Measurements from ENCODE around the gene CD302. TPM values are rescaled to one million over a fixed set of nuclear protein-coding genes. Genes with fewer than 3 reads are reported as not detected.

Gene CD302
- total RNA-seq, 1 donor from 2014 or later: 0.41 TPM

DNA sequence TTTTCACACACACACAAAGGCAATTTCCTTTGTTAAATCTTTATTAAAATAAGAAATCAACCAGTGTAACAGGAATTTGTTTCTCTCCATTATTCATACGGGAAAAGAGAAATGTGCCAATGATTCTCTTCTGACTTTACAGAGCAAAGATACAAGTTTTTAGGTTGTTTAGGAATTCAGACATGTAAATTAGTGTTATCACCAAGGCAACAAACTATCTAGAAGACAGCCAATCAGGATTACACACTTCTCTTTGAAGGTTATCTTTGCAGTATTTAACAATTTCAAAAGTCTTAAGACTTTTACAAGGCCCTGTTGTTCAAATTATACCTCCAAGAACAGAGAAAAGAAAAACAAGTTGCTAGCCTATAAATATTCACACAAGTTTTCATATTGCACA lies 14.5 kb downstream of the CD302 start:
- H2AFZ ChIP-seq (ENCODE audit: low read depth, low read length): no peak overlapping the region
- no peaks in the 10 kb centered on the region for H3K27me3 Mint-ChIP-seq (ENCODE audit: low read depth, unreplicated experiment)

DNA sequence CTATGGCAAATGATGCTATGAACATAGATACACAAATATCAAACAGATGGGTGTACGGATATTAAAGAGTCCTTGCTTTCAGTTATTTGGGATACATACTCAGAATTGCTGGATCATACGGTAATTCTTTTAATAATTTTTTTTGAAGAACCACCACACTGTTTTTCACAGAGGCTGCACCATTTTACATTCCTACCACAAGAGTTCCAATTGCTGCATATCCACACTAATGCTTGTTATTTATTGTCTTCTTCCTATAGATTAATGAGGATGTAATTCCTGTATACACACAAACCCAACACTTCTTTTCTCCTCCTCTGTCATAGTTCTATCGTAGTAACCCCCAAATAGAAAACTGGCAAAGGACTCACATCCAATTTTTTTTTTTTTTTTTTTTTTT lies 21.7 kb downstream of the CD302 start:
- H3K79me2 ChIP-seq (ENCODE audit: insufficient read depth, low read length): no peaks in the 10 kb centered on the region
- Mint-ChIP-seq H3K27me3 (ENCODE audit: low read depth, unreplicated experiment) (no peaks in the 10 kb centered on the region), H3K4me1 (ENCODE audit: low read depth, unreplicated experiment) (peaks cover 10% of the 10 kb centered on the region), H3K9me3 (ENCODE audit: unreplicated experiment) (no peaks in the 10 kb centered on the region), H3K36me3 (ENCODE audit: low read depth, unreplicated experiment) (peaks cover 5% of the 10 kb centered on the region), H3K27ac (ENCODE audit: unreplicated experiment) (no peak overlapping the region), H3K4me3 (ENCODE audit: unreplicated experiment) (no peak overlapping the region)
- H3K36me3 ChIP-seq (ENCODE audit: insufficient read depth, low read length): peaks cover 10% of the 10 kb centered on the region
- FAIRE-seq (no peak), DNase-seq (ENCODE audit: low read depth) (no peak)
- TF ChIP-seq, protein P1, sequence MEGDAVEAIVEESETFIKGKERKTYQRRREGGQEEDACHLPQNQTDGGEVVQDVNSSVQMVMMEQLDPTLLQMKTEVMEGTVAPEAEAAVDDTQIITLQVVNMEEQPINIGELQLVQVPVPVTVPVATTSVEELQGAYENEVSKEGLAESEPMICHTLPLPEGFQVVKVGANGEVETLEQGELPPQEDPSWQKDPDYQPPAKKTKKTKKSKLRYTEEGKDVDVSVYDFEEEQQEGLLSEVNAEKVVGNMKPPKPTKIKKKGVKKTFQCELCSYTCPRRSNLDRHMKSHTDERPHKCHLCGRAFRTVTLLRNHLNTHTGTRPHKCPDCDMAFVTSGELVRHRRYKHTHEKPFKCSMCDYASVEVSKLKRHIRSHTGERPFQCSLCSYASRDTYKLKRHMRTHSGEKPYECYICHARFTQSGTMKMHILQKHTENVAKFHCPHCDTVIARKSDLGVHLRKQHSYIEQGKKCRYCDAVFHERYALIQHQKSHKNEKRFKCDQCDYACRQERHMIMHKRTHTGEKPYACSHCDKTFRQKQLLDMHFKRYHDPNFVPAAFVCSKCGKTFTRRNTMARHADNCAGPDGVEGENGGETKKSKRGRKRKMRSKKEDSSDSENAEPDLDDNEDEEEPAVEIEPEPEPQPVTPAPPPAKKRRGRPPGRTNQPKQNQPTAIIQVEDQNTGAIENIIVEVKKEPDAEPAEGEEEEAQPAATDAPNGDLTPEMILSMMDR (IDR thresholded peaks at IDR 0.05; ENCODE audit: insufficient read depth, low read depth, low read length): peak; percentile 12
- no peak for TF ChIP-seq EZH2 (IDR thresholded peaks at IDR 0.05; ENCODE audit: insufficient read depth, low read length)
- no peak overlapping the region for H3K9ac ChIP-seq (ENCODE audit: low read length)
- H2AFZ ChIP-seq (ENCODE audit: low read depth, low read length): no peak overlapping the region
- H3K27me3 ChIP-seq (ENCODE audit: insufficient read depth, low read length): no peaks in the 10 kb centered on the region
- no peaks in the 10 kb centered on the region for H4K20me1 ChIP-seq (ENCODE audit: insufficient read depth, low read length)
- no peak overlapping the region for H3K4me2 ChIP-seq (ENCODE audit: low read length)
- no peak overlapping the region for H3K4me3 ChIP-seq (ENCODE audit: insufficient read depth, low read depth, low read length)
- no peak overlapping the region for H3K27ac ChIP-seq (ENCODE audit: low read depth, low read length)
- H3K9me3 ChIP-seq (ENCODE audit: insufficient read depth, low read depth, low read length): no peaks in the 10 kb centered on the region
- peaks cover 4% of the 10 kb centered on the region for H3K4me1 ChIP-seq (ENCODE audit: insufficient read depth, low read length)

More for the DNA sequence above, 14.5 kb downstream of the CD302 start:
- no peaks in the 10 kb centered on the region for H3K9me3 ChIP-seq (ENCODE audit: insufficient read depth, low read depth, low read length)
- DNase-seq (ENCODE audit: low read depth): no peak
- no peaks in the 10 kb centered on the region for H3K79me2 ChIP-seq (ENCODE audit: insufficient read depth, low read length)
- Mint-ChIP-seq H3K4me1 (ENCODE audit: low read depth, unreplicated experiment) (no peaks in the 10 kb centered on the region), H3K27ac (ENCODE audit: unreplicated experiment) (no peak overlapping the region), H3K4me3 (ENCODE audit: unreplicated experiment) (no peak overlapping the region), H3K36me3 (ENCODE audit: low read depth, unreplicated experiment) (no peaks in the 10 kb centered on the region), H3K9me3 (ENCODE audit: unreplicated experiment) (no peaks in the 10 kb centered on the region)
- no peaks in the 10 kb centered on the region for H3K36me3 ChIP-seq (ENCODE audit: insufficient read depth, low read length)
- H4K20me1 ChIP-seq (ENCODE audit: insufficient read depth, low read length): peaks cover 3% of the 10 kb centered on the region
- no peak overlapping the region for H3K4me2 ChIP-seq (ENCODE audit: low read length)
- no peak overlapping the region for H3K27ac ChIP-seq (ENCODE audit: low read depth, low read length)
- no peak for FAIRE-seq
- no peaks in the 10 kb centered on the region for H3K27me3 ChIP-seq (ENCODE audit: insufficient read depth, low read length)
- H3K4me1 ChIP-seq (ENCODE audit: insufficient read depth, low read length): no peaks in the 10 kb centered on the region
- no peak for TF ChIP-seq EZH2 (IDR thresholded peaks at IDR 0.05; ENCODE audit: insufficient read depth, low read length)
- TF ChIP-seq, protein P1 (IDR thresholded peaks at IDR 0.05; ENCODE audit: insufficient read depth, low read depth, low read length): no peak
- H3K4me3 ChIP-seq (ENCODE audit: insufficient read depth, low read depth, low read length): no peak overlapping the region
- no peak overlapping the region for H3K9ac ChIP-seq (ENCODE audit: low read length)

DNA sequence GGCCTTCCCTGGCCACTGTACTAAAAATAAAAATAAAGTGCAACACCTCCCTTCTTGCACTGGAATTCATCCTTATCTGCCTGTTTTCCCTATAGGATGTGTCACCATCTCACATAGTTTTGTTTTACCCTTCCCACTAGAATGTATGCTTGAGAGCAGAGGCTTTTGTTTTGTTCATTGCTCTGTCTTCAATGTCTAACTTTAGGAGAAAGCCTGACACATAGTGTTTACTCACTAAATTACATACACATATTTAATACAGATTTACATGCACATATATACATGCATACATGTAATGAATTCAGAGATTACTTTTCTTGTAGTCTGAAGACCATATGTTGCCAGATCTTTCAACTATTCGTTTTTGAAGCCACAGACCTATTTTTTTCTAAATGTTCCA lies 23.0 kb downstream of the CD302 start:
- no peak overlapping the region for H3K27ac Mint-ChIP-seq (ENCODE audit: unreplicated experiment)
- no peaks in the 10 kb centered on the region for H3K79me2 ChIP-seq (ENCODE audit: insufficient read depth, low read length)
- FAIRE-seq (no peak), DNase-seq (ENCODE audit: low read depth) (no peak)
- TF ChIP-seq EZH2 (IDR thresholded peaks at IDR 0.05; ENCODE audit: insufficient read depth, low read length): no peak
- TF ChIP-seq, protein P1 (IDR thresholded peaks at IDR 0.05; ENCODE audit: insufficient read depth, low read depth, low read length): no peak
- H3K27me3 ChIP-seq (ENCODE audit: insufficient read depth, low read length): no peaks in the 10 kb centered on the region
- peaks cover 5% of the 10 kb centered on the region for H3K36me3 Mint-ChIP-seq (ENCODE audit: low read depth, unreplicated experiment)
- peaks cover 10% of the 10 kb centered on the region for H3K4me1 Mint-ChIP-seq (ENCODE audit: low read depth, unreplicated experiment)
- peaks cover 16% of the 10 kb centered on the region for H3K36me3 ChIP-seq (ENCODE audit: insufficient read depth, low read length)
- no peaks in the 10 kb centered on the region for H3K9me3 ChIP-seq (ENCODE audit: insufficient read depth, low read depth, low read length)
- H3K4me3 Mint-ChIP-seq (ENCODE audit: unreplicated experiment): no peak overlapping the region
- no peaks in the 10 kb centered on the region for H3K27me3 Mint-ChIP-seq (ENCODE audit: low read depth, unreplicated experiment)
- H3K4me2 ChIP-seq (ENCODE audit: low read length): no peak overlapping the region
- H3K9me3 Mint-ChIP-seq (ENCODE audit: unreplicated experiment): no peaks in the 10 kb centered on the region
- H2AFZ ChIP-seq (ENCODE audit: low read depth, low read length): no peak overlapping the region
- no peak overlapping the region for H3K4me3 ChIP-seq (ENCODE audit: insufficient read depth, low read depth, low read length)
- H3K27ac ChIP-seq (ENCODE audit: low read depth, low read length): no peak overlapping the region
- no peaks in the 10 kb centered on the region for H4K20me1 ChIP-seq (ENCODE audit: insufficient read depth, low read length)
- H3K9ac ChIP-seq (ENCODE audit: low read length): no peak overlapping the region
- H3K4me1 ChIP-seq (ENCODE audit: insufficient read depth, low read length): peaks cover 4% of the 10 kb centered on the region

All from astrocyte (in vitro differentiated cells and primary cell).